Stimulated activated naive CD4-positive, alpha-beta T cell (primary cell): ENCODE measurements around the gene VPS4A.
"Not testable (repeated sequence)": the region's sequence is repeated elsewhere in the genome, so short reads cannot be mapped to it uniquely, and the experiment has no call there.

Source experiments
- DNase-seq, 6 experiments: peaks; one replicate each; lab custom pipeline; 2025; lab: John Stamatoyannopoulos, UW

Gene VPS4A

DNA sequence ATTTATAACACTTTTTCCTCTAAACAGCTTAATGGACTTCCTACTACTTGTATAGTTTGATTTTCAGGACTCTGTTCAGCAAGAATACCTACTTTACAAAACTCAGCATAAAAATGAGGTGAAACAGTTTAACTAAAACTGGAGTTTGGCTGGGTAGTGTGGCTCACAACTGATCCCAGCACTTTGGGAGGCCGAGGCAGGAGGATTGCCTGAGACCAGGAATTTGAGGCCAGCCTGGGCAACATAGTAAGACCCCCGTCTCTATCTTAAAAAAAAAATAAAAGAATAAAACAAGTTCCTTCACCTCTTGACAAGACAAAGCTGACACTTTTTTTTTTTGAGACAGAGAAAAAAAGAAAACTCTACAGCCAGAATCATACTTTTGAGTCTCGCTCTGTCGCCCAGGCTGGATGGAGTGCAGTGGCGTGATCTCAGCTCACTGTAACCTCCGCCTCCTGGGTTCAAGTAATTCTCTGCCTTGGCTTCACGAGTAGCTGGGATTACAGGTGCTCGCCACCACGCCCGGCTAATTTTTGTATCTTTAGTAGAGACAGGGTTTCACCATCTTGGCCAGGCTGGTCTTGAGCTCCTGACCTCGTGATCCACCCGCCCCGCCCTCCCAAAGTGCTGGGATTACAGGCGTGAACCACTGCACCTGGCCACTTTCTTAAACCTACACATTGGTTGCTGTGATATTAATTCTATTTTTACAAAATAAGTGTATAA lies 16.6 kb downstream of the VPS4A start:
- DNase-seq = no peak

DNA sequence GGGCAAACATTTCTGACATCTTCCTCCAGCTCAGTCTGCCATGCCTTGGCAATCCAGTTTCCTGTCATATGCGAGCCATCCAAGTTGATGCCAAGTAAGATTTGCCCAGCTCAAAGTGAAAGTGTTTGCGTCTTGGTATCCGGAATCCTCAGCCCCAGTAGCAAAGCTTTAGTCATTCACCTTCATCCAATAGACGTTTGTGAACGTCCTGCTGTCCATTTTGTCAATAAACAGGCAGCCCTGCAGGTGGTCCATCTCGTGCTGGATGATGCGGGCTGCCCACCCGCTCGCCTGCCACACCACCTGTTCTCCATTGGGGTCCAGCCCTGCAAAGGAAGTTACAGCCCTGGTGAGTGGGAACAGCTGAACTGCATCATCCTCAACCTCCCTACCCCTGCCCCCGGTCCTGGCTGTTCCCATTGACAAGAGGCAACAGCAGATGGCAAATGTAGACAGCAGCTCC lies 17.7 kb downstream of the VPS4A start:
- DNase-seq = no peak

DNA sequence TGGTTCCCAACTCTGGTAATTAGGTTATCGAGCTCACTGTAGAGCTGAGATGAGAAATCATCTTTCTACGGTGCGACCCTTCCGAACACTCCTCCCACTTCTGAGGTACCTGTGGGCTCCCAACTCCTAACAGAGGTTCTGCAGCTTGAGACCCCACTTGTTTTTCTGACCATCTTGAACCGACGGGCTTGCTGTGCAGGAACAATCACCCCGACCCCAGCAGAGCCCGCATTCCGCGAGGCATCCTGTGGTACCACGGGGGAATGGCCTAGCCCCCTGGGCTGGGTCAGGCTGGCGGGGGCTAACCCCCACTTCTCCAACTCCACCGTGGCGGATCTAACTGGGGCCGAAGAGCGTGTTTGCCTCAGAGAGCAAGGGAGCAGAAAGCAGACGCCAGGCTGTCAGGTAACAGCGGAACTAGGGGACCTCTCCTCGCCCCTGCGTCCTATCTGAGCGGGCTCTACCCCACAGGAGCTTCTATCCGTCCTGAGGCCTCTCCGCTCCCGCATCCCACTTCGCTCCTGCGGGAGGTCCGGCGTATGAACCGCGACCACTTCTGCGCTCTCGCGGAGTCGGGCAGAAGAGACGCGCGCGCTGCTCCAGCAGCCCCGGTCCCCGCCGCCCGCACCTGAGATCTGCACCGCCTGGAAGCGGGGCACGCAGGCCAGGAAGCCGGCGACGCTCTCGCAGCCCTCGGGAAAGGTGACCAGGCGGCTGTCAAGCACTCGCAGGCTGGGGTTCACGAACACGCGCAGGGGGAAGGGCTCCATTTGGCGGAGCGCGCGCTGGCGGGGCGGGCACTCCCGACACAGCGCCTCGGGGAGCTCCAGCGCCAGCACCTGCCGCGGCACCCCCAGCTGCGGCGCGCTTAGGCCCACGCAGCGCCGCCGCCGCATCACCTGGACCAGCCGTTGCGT lies 18.5 kb downstream of the VPS4A start:
- DNase-seq = peak in 4 of 6 experiments; percentile 39 to 67 (median 59)

DNA sequence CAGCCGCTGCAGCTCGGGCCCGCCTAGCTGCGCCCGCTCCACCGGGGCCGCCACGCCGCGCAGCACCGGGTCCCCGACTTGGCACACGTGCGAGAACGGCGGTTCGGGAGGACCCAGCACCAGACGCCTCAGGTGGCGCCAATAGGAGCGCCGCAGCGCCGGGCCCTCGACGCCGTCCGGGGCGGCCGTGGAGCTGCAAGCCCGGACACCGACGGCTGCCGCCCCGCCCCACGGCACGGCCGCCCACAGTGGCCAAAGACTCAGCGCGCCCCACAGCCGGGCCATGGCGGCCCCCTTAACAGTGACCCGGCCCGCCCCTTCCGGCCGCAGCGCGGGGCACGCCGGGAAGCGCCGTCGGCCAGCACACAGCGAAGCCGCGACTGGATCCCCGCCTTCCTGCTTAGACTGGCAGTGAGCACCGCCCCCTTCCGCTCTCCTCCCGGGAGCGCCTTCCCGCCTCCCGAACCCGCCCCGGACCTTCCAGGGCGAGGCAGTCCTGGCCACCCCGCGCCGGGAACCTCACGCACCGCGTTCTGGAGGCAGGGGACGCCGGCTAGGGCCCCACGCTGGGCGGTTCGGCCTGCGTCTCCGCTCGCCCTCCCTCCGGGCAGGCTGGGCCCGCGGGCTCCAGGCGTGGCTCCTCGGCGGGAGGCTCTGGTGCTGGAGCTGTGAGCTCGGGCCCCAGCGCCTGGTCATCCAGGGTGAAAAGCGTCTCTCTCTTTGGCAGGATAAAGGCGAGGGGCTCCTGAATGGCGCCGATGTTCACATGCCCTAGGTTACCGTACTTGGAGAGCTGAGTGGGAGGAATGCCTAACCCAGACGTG lies 19.3 kb downstream of the VPS4A start, which contains the start of gene PDF:
Gene PDF (minus strand): TSS at position 303 of the 824 bp plus-strand sequence. CDS start 18 bp downstream, at position 285.
- DNase-seq = peak; percentile 52 to 80 (median 69)

DNA sequence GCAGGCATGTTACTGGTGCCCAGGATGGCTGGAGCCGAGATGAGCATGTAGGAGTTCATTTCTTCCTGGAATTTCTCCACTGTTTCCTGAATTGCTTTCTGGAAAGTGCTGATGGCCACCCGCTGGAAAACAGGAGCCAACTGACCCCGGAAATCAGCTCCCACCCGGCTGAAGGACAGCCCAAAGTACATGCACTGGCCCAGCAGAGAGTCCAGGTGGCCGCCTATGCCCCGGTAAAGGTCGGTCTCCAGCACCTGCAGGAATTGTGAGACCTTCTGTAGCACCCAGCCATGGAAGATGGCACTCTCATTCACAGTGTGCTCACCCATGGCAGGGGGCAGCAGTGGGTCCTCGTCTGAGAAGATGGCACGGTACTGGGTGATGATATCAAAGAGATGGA lies 23.5 kb downstream of the VPS4A start:
- DNase-seq = no peak

DNA sequence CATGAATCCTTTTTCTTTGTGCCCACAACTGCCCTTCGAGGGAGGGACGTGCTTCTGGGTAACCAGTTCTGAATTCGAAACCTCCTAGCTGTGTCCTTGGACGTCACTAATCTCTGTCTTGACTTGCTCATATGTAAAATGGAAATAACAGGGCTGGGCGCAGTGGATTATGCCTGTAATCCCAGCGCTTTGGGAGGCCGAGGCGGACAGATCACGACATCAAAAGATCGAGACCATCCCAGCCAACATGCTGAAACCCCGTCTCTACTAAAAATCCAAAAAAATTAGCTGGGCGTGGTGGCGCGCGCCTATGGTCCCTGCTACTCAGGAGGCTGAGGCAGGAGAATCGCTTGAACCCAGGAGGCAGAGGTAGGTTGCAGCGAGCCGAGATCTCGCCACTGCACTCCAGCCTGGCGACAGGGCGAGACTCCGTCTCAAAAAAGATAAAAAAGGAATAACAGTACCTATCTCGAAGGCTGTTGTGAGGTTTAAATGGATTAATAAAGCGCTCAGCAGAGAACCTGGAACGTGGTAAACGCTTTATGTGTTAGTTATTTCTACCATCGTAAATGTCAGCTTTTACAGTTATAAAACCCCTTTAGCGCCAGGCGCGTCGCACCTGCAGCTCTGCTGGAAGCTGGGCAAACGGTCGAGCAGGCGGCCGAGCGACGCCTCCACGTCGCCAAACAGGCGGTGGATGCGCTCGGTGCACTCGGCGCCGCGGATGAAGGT lies 27.6 kb downstream of the VPS4A start:
- DNase-seq = no peak

DNA sequence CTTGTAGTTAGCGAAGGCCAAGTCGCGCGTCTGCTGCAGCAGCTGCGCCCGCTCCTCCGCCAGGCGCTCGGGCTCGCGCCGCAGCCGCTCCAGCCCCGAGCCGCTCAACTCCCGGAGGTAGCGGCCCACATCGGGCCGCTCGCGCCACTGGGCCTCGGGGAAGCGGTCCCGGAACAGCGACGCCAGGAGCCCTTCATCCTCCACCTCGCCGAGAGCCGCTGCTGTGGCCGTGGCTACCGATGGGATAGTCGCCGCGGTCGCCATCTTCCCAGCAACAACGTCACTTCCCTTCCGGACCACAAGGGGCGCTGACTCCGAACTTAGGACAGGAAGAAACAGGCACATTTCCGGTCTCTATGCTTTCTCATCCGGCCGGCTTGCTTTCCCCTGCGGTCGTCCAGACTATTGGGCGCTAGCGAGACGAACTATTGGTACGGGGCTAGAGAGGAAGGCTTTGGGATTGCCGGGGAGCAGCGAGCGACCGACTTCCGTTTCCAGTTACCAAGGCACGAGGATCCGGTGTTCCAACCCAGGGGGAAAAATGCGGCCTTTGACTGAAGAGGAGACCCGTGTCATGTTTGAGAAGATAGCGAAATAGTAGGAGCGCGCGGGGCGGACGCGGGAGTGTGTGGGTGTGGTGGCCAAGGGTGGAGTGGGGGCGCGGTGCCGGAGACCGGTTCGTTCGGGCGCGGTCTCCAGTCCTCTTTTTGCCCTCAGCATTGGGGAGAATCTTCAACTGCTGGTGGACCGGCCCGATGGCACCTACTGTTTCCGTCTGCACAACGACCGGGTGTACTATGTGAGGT lies 28.3 kb downstream of the VPS4A start, which contains the start of the genes COG8 and NIP7:
Gene COG8 (minus strand): TSS at position 276 of the 806 bp plus-strand sequence. CDS start 12 bp downstream, at position 264.
Gene NIP7 (plus strand): TSS at position 484 of the 806 bp plus-strand sequence. CDS start 58 bp downstream, at position 542.
- DNase-seq = peak; percentile 80 to 91 (median 87)

DNA sequence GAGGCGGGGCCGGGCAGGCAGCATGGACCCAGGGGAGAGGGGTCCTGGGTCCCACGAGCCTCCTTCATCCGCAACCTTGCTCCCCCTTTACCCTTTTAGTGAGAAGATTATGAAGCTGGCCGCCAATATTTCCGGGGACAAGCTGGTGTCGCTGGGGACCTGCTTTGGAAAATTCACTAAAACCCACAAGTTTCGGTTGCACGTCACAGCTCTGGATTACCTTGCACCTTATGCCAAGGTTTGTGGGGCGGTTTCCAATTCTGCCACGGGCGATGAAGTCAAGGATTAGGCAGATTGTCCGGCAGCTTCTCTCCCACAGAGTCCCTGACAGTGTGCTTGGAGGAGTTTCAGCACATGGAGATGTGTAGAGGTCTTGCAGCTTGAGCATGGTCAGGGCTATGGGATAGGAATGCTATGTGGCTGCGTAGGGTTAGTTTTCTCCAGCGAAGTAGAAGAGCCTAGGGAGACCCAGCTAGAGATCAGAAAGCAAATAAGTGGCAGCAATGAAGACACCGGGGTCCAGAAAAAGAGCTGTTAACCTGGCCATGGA lies 29.0 kb downstream of the VPS4A start:
- DNase-seq = no peak

DNA sequence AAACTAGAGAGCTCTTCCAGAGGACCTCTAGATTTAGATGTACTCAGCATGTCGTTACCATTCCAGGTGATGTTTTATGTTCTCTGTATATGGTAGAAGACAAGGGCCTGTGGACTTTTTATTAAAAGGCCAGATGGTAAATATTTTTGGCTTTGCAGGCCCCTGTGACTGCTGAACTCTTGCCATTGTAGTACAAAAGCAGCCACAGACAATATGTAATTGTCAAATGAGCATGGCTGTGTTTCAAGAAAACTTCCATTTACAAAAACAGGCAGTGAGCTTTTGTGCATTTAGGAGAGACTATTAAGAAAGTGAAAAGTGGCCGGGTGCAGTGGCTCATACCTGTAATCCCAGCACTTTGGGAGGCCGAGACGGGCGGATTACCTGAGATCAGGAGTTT lies 33.0 kb downstream of the VPS4A start:
- DNase-seq = no peak

DNA sequence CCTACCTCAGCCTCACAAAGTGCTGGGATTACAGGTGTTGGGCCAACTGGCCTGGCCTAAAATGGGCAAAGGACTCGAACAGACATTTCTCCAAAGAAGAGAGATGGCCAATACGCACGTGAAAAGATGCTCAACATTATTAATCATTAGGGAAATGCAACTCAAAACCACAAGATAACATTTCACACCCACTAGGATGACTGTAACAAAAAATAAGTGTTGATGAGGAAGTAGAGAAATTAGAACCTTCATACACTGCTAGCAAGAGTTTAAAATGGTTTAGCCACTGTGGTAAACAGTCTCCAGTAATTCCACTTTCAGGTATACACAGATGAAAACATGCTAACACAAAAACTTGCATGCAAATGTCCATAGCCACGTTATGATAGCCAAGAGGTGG lies 34.8 kb downstream of the VPS4A start:
- DNase-seq = no peak

DNA sequence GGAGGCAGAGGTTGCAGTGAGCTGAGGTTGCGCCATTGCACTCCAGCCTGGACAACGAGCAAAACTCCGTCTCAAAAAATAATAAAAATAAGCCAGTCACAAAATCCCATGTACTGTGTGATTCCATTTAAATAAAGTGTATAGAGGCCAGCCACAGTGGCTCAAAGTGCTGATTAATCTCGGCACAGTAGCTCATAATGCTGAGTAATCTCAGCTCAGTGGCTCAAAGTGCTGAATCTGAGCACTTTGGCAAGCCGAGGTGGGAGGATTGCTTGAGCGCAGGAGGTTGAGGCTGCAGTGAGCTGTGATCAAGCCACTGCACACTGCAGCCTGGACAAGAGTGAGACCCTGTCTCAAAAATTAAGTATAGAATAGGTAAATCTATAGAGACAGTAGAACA lies 35.5 kb downstream of the VPS4A start:
- DNase-seq = no peak

DNA sequence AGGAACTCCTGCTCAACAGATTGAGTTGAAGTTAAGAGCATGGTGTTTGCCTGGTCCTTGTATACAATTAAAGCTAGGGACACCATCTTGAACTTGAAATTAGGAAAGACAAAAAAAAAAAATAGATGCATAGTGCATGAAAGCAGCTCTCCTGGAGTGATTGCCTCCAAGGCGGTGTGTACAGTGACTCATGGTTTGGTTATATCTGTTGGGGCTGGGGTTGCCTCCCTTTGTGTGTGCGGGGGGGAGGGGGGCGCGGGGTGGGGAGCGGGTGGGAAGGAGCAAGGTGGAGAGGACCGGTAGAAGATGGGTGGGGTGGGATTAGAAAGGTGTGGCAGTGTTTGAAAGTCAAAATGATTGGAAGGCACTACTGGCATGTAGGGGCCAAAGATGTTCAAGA lies 37.1 kb downstream of the VPS4A start:
- DNase-seq = no peak

DNA sequence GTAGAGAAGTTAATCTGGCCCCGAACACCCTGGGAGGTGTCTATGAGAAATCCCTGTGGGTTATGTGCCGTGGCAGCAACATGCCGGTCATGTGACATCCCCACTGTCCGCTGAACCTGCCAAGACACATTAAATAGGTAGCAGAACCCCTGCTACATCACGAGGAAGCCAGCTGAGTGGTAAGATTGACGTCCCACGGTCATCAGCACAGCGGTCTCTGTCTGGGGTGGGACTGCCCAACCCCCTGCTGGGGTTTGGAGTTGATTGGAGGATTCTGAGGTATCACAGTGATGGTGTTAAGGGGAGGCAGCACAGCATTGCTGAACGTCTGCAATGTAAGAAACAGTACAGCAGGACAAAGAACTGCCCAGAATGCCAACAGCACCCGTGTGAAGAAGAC lies 38.4 kb downstream of the VPS4A start:
- no peak for DNase-seq

DNA sequence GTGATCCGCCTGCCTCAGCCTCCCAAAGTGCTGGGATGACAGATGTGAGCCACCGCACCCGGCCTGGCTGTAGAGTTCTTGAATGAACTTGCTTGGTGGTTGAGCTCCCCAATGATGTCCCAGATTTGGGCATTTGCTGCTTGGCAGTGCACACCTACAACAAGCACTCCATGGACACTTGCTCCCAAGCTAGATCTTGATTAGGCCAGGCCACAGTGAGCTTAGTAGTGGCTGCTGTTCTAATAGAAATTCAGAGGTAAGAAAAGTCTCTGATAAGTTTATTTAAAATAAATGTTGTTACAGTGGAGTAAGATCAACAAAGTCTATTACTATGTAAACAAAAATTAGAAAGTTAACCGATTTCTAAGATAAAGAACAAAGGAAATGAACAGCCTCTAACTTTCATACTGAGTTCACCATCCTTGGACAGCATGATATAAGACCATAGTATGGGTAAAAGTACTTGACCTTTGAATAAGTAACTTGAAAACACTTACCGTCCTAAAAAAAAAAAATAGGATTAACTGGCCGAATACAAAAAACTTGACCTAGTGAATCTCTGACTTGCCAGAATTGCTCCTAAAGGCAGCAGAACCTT lies 39.5 kb downstream of the VPS4A start:
- no peak for DNase-seq

DNA sequence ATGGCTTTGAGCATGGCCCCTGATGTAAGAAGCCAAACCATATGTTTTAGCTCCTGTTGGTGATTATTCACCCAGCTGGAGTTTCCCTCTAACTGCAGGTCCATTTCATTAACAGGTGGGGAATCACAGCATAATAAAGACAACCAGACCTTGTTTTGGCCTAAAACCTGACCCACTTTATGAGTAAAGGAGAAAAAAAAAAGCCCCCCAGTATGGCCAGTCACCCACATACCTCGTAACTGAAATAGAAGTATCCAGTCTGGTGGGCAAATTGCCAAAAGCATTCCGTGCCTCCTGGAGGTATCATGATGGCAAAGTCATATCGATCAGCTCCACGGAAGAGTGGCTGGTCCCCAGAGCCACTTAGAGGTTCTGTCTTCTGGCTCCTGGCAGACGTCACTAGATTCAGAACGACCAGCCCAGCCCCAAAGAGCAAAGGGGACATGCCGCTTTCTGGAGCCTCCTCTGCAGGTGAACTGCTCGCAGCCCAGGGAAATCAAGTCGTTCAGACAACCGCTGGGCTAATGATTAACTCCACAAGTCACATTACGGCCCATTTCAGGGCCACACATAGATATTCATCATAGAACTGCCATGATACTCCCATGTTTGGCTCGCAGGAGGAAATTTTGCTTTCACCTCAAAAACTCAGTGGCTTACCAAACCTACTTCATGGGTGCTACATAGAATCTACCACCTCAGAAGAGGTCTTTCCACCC lies 40.3 kb downstream of the VPS4A start, which contains the start of gene TMED6:
Gene TMED6 (minus strand): TSS at position 478 of the 719 bp plus-strand sequence. CDS start 33 bp downstream, at position 445.
- no peak for DNase-seq

DNA sequence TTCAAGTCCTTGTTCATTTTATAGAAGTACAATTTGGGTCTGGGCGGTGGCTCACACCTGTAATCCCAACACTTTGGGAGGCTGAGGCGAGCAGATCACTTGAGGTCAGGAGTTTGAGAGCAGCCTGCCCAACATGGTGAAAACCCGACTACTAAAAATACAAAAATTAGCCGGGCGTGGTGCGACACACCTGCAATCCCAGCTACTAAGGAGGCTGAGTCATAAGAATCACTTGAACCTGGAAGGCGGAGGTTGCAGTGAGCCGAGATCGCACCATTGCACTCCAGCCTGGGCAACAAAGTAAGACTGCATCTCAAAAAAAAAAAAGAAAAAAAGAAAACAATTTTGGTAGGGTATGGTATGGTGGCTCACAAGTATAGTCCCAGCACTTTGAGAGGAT lies 48.9 kb downstream of the VPS4A start:
- DNase-seq = not testable (repeated sequence)

DNA sequence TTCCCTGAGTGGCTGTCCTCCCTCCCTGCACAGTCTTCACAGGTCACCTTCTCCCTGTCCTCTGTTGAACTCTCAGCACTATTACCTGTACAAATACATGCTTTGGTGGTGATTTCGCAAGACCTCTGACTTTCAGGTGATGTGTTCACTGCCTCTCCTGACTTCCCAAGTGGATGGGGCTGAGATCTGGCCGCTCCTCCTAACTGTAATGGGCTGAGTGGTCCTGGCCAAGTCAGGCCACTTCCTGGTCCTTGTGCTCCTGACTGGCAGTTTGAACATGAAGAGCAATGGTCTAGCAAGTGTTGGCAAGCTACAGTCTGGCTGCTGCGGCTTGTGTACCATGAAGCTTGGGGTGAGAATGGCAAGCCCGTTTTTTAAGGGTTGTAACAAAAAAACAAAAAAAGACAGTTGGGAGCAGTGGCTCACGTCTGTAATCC lies 52.1 kb downstream of the VPS4A start:
- no peak for DNase-seq

DNA sequence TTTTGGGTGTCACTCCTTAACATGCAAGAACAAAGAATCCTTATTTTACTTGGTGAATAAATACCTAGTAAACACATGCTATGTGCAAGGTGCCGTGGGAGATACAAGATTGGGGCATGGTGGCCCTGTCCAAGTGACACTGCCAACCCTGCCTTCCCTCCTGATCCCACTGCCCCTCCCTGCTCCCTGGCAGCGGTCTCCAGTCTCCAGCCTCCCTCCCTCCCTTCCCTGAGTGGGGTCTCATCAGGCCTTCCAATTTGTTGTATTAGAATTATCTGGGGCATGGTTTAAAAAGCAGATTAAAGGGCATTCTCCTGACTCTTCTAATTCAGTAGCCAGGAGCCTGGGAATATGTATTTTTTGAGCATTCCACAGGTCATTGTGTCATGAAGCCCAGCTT lies 52.9 kb downstream of the VPS4A start:
- no peak for DNase-seq

DNA sequence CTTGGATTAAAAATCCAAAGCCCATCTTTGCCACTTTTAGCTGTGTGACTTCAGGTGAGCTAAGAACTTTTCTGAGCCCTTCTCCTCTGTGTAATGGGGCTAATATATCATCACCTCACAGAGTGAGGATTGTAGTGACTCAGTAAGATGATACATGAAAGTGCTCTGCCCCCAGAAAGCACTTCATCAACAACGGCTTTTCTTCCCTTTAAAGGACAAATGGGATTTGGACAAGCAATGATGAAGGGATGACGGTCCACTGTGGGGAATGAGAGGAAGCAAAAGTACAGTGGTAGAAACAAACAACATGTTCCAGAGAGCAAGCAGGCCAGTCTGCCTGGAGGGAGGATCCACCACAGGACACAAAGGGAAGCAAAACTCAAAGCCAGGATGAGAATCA lies 54.8 kb downstream of the VPS4A start:
- DNase-seq = no peak
